HG03378 (cell line): ENCODE measurements around the gene MRPL27.
"Not testable (repeated sequence)": the region's sequence is repeated elsewhere in the genome, so short reads cannot be mapped to it uniquely, and the experiment has no call there.

ENCODE experiments used
- ATAC-seq: cut with Tn5 transposase; IDR thresholded peaks from one replicate; pipeline ENCODE4 v1.9.1; 2021; ENCODE audit warnings: mild to moderate bottlenecking, moderate library complexity; ENCODE audit not compliant: unreplicated experiment

MRPL27 gene

DNA sequence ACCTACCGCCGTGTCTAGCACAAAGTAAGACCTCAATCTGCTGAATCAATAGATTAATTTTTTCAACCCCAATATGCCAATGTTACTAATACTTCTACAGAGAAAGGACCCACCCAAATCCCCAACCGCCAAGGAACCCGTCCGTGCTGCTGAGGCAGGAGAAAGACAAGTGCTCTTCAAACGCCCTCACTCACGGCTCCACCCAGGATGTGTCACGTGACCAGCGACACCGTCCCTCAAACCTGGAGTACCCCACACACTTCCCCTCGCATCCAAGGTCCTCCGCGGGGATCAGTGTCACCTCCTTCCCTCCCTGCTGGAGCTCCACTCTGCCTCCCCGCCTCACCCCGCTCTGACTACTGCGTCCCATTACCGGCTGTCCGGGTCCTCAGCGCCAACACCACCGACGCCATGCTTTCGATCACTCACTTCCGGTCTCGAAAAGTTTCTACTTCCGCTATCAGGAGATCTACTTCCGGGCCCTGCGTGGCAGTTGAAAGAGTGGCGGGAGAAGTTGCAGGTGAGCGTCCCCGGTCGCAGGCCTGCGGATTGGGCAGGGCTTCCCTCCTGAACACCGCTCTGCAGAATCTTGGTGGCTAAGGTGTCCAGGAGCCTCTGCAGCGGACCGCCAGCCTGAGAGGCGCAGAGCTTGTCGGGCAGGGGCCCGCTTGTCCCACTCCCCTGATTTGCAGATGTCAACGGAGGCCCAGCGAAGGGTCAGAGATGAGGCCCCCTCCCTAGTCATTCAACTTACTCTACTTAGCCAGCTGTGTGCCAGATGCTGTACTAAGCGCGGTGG is at the start of gene MRPL27, which contains the start of gene EME1:
Gene MRPL27 (minus strand): TSS at position 427 of the 799 bp plus-strand sequence. CDS start 14 bp downstream, at position 413.
Gene EME1 (plus strand): TSS at position 472 of the 799 bp plus-strand sequence. CDS start 1,980 bp downstream, outside the sequence.
- peak; percentile 62 for ATAC-seq

- ATAC-seq, result no peak
These were observed 49.8 kb upstream of the MRPL27 start for GRCh38 chr17:50422738-50423137.

GRCh38 chr17:50421308-50422051 is 48.5 kb upstream of the MRPL27 start:
- ATAC-seq, result no peak

- no peak for ATAC-seq
These were observed 47.6 kb upstream of the MRPL27 start for GRCh38 chr17:50420419-50421112.

GRCh38 chr17:50419577-50419976 is 46.6 kb upstream of the MRPL27 start:
- ATAC-seq, result not testable (repeated sequence)

- ATAC-seq, result no peak
These were observed 41.8 kb upstream of the MRPL27 start for GRCh38 chr17:50414808-50415207.

DNA sequence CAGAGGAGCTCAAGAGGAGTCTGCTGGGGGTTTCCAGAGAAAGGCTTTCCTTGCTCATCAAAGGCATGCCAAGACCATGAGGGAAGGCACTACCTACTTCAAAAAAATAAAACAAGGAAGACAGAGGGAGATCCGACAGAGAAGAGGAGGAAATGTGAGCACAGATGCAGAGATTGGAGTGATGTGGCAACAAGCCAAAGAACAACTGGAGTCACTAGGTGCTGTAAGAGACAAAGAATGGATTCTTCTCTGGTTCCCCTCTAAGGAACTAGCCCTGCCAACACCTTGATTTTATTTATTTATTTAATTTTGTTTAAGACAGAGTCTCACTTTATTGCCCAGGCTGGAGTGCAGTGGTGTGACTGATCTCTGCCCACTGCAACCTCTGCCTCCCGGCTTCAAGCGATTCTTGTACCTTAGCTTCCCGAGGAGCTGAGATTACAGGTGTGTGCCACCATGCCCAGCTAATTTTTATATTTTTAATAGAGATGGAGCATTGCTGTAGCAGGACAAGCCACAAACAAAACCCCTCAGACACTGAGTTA is 39.3 kb upstream of the MRPL27 start:
- no peak for ATAC-seq

DNA sequence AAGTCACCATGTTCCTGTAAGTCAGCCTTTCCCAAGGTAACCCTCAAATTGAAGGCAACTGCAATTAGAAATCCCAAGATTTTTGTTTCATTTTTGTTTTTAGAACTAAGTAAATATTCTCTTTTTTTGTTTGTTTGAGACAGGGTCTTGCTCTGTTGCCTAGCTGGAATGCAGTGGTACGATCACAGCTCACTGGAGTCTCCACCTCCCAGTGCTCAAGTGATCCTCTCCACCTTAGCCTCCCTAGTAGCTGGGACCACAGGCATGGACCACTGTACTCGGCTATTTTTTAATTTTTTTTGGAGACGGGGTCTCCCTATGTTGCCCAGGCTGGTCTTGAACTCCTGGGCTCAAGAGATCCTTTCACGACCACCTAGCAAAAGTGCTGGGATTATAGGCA is 34.9 kb upstream of the MRPL27 start:
- no peak for ATAC-seq

GRCh38 chr17:50406578-50406977 is 33.6 kb upstream of the MRPL27 start:
- no peak for ATAC-seq

- not testable (repeated sequence) for ATAC-seq
These were observed 32.4 kb upstream of the MRPL27 start for GRCh38 chr17:50405351-50405750.

DNA sequence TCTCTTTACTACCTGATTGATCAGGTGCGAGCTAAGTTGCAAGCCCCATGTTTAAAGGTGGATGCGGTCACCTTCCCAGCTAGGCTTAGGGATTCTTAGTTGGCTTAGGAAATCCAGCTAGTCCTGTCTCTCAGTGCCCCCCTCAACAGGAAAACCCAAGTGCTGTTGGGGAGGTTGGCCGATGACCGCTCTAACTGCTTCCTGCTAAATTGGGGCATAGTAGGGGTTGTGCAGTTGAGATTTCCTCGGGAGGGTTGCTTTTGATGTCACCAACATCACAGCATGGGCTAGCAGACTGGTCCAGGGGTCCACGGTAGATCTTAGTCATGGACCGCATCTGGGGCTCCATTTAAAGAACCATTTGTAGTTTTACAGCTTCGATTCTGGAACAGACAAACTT is 26.6 kb upstream of the MRPL27 start:
- not testable (repeated sequence) for ATAC-seq

GRCh38 chr17:50398672-50399071 is 25.7 kb upstream of the MRPL27 start:
- not testable (repeated sequence) for ATAC-seq

GRCh38 chr17:50397919-50398285 is 24.9 kb upstream of the MRPL27 start:
- ATAC-seq, result no peak

DNA sequence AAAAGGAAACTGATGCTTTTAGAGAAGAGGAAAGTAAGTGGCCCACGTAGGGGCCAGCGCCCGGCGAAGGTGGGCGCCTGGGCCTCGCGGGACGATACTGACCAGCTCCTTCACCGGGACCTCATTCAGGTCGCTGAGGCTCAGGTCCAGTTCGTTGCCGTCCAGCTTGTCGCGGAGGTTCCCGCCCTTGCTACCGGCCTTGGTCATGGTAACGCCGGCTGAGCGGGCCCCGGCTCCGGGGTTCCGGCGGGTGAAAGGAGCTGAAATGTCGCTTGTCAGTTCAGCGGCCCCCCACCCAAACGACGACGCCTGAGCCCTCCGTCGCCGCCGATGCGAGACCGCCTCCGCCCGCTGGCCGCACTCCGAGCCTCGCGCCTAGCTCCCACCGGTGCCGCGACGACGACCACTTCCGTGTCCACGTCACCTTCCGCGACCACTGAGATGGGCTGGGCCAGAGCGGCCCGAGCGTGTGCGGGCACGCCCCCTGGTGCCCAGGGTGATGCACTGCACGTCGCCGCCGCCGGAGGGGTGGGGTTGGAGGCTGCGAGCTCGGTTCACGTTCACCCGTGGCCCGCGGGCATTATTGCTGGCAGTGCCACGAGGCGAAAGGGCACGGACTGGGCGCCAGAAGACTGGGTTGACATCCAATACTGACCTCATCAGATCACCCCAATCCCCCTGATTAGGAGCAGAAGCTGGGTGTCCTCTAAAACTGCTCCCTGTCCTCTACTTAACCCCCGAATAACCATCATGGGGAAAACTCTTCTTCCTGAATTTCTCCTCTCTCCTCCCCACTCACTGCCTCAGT is 24.3 kb upstream of the MRPL27 start, which contains the start of gene LRRC59:
Gene LRRC59 (minus strand): TSS at position 413 of the 808 bp plus-strand sequence. CDS start 206 bp downstream, at position 207.
- peak; percentile 83 for ATAC-seq

DNA sequence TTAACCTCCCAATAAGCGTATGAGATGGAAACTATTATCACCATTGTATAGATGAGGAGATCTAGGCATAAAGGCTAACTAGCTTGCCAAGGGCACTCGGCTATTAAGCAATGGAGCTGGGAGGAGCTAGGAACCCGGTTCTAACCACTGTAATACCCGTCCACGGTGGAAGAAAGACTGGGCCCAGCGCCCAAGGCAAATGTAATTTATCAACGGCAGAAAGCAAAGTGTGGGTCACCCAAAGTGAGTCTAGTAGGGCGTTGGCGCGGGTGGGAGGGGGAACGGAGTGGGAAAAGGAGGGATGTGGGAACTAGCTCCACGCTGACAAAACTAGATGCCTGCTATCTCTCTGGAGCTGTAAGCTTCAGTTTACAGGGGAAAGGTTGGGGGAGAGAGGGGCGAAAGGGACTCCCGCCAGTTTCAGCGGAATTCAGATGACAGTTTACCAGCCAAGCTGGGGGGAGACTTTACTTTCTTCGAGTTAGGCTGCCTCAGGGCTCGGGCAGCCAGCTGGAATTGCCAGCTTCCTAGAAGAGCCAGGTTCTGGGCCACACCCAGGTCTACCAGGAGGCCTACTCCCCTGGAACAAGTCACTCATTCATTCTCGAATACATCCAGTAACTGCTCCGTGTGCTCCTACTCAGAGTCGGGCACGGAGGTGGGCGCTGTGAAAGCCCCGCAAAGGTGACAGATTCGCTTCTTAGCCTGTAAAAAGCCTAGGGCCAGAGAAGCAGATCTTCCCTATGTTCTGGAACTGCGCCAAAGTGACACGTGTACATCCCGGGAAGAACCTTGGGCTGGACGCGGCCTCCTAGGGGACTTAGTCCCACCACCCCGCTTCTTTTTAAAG is 23.5 kb upstream of the MRPL27 start:
- ATAC-seq, result peak; percentile 15

GRCh38 chr17:50394711-50395110 is 21.7 kb upstream of the MRPL27 start:
- no peak for ATAC-seq

- ATAC-seq, result no peak
These were observed 20.7 kb upstream of the MRPL27 start for GRCh38 chr17:50393700-50394099.

GRCh38 chr17:50392621-50393020 is 19.6 kb upstream of the MRPL27 start:
- ATAC-seq, result no peak

DNA sequence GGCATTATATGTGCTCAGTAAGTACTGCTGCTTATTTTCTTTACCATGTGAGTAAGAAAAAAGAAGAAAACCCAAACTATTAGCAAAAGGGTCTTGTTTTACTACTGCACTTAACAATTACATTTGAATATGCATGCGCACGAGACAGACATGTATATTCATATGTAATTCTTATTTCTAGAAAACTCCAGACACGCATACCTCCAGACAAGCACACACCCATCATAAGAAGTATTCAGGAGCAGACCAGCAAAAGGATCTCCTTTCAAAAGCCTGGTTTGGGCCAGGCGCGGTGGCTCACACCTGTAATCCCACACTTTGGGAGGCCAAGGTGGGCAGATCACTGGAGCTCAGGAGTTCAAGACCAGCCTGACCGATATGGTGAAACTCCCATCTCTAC is 16.6 kb upstream of the MRPL27 start:
- no peak for ATAC-seq
